CD4-positive, alpha-beta T cell treated with Interleukin-2 at 100 ng/mL for 4 hours (primary cell): ENCODE measurements around the gene DOLPP1.

Source experiments
- DNase-seq: peaks from one replicate; pipeline ENCODE4 v3.0.0-alpha.2; 2020; ENCODE audit warnings: low spot score

Gene DOLPP1

GRCh38 chr9:129139233-129139992, 58.5 kb downstream of the DOLPP1 start:
- peak; percentile 87 for DNase-seq

GRCh38 chr9:129139993-129140396, 59.1 kb downstream of the DOLPP1 start:
- peak; percentile 91 for DNase-seq
